Right cardiac atrium (tissue), 5 donors: ENCODE results near the gene SLC47A2. TPM values are rescaled to one million over a fixed set of nuclear protein-coding genes. Genes with fewer than 3 reads are reported as not detected.
A peak's percentile ranks its signal among the peaks of the same experiment; 100 is the strongest.

ENCODE experiments used
- ATAC-seq, 2 donors: fragments of 200-7000 bp; cut with Tn5 transposase; one replicate each; pipeline versions ENCODE4 v1.8.0 to v1.9.1; 2020; ENCODE audit warnings: moderate library complexity in 2 of 2, mild to moderate bottlenecking in 1 of 2
- DNase-seq, 3 donors: peaks; one replicate each; pipeline ENCODE4 v3.0.0-alpha.2; 2020
- H3K27ac ChIP-seq: one replicate; pipeline ENCODE4 v1.5.1; 2013; ENCODE audit warnings: mild to moderate bottlenecking, low read length, control low read depth, moderate library complexity
- H3K27me3 ChIP-seq: one replicate; pipeline ENCODE4 v1.6.1; 2013; ENCODE audit not compliant: control insufficient read depth, insufficient read depth
- H3K4me1 ChIP-seq: one replicate; pipeline ENCODE4 v1.6.1; 2013; ENCODE audit warnings: low read length; ENCODE audit not compliant: control insufficient read depth, insufficient read depth
- H3K4me3 ChIP-seq: one replicate; pipeline ENCODE4 v1.5.1; 2013; ENCODE audit warnings: low read length, control low read depth
- H3K9me3 ChIP-seq: one replicate; pipeline ENCODE4 v1.6.1; 2013; ENCODE audit warnings: low read length; ENCODE audit not compliant: control insufficient read depth
- WGBS: extraction: QIAGEN DNeasy Blood & Tissue Kit; methylation state at CpG from one replicate; pipeline ENCODE4 v1.1.7; 2013; 5-methylcytosine and 5-hydroxymethylcytosine counted together
- intact Hi-C, 4 donors: fragments of 100-400 bp; cut with DNase I; formaldehyde crosslinking; loops; one replicate each; pipeline versions ENCODE4 v1.11.0 to v1.14.0; 2022 to 2023
- polyA plus RNA-seq: library from polyadenylated mRNA; stranded (reverse); fragments of 200-250 nt; gene quantifications from one replicate; pipeline ENCODE4 v1.2.3, GENCODE V29; 2013
- total RNA-seq, 4 donors: library from RNA; stranded (reverse); fragmentation: NEBNext Ultra II Directional; extraction: Animal tissue kit (Norgen Biotek cat#: 25700); gene quantifications; one replicate each; pipeline ENCODE4 v1.2.1, GENCODE V29; 2021
- donor health status: healthy with polysubstance abuse.
- donor health status: DM: no; HTN: yes; CAD: no.
- donor health status: DM: no; HTN: no; CAD: no.
- donor health status: DM: no; HTN: yes; CAD: no; lungs with severe emphysema.
- donor health status: DM: yes; HTN: yes; CAD: no.

Gene SLC47A2
- total and polyA plus RNA-seq, 5 donors: not detected

DNA sequence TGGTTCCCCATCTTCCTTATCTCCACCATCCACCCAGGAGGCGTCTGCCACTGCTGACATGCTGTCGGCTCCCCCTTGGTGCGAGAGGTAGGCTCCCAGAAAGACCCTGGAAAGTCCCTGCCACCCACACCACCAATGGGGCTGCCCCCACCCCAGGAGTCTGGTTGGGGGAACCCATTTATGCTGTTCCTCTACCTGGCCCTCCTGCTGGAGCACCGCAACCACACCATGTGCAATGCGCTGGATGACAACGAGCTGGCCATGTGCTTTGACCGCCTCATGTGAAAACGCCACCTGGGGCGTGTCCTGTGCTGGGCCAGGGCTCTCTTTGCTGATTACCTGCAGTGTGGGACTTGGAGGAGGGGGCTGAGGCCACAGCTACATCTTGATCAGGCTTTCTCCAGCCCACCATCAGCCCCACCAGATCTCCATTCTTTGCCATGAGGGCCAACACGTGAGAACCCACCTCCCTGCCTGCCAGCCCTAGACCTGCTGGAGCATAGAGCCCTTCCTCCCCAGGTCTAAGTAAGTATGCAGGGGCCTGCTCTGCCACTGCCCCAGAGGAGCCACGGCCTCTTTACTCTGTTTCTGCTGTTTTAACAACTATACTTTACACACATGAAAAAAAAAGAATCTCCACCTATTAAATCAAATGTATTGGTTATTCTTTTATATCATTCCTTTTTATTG lies 39.6 kb upstream of the SLC47A2 start:
- H3K9me3 ChIP-seq: no peaks in the 10 kb centered on the region
- H3K27me3 ChIP-seq: no peaks in the 10 kb centered on the region
- no peak overlapping the region for H3K4me3 ChIP-seq
- ATAC-seq (no peak), DNase-seq (no peak)
- H3K4me1 ChIP-seq: no peaks in the 10 kb centered on the region
- WGBS: 92% methylated on average over 11 of the region's 11 CpGs
- intact Hi-C loops: no loop called here
- no peak overlapping the region for H3K27ac ChIP-seq

DNA sequence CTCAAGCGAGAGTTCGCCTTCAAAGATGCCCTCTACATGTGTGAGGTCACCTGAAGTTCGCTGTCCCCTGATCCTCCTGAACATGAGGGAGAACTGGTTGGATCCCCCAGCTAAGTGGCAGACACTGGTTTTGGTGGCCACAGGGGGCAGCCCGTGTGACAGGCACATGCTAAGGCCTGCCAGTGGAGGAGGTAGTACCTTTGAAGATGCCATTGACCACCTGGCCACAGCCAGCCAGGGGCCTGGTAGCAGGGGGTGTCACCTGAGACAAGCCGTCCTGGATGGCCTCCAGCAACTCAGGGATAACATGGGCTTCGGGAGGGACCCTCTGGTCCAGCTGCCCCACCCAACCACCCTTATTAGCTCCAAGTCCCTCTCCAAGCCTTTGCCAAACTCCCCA lies 39.0 kb upstream of the SLC47A2 start:
- H3K4me1 ChIP-seq: no peaks in the 10 kb centered on the region
- 81% methylated on average over 6 of the region's 6 CpGs for WGBS
- ATAC-seq (no peak), DNase-seq (no peak)
- no peaks in the 10 kb centered on the region for H3K9me3 ChIP-seq
- H3K4me3 ChIP-seq: no peak overlapping the region
- H3K27ac ChIP-seq: no peak overlapping the region
- intact Hi-C loops: no loop called here
- no peaks in the 10 kb centered on the region for H3K27me3 ChIP-seq

DNA sequence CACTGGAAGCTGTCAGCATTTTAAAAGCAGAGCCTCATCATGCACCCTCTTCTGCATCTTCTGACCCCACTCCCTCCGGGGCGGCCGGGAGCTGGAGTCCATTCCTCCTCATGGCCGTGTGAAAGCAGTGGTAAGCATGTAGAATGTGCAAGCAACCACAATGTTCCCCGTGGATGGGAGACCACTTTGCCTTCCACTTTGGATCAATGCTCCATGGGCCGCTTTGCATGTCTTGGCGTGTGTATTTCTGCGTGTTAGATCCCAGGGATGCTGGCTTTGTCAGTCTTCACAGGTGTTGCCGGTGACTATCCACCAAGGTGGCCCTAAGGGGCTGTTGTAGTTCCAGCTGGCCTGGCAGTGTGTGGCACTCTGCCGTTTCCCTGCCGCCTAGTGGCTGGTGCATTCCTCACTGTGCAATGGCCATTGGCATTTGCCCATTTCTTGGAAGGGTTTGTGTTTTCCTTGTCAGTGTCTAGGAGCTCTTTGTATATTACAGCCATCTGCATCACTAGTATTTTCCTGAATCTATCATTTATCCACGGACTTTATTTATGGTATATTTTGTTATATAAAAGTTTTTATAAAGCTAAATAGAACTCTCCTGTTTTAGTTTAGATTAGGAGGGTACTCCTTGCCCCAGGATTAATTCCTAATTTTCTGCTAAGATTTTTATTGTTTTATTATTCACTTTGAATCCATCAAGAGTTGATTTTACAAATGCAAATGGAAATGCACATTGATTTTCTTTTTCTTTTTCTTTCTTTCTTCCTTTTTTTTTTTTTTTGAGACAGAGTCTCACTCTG lies 37.5 kb upstream of the SLC47A2 start:
- DNase-seq: peak in 1 of 3 donors; percentile 60
- intact Hi-C loops: no loop called here
- Histone ChIP-seq H3K9me3 (no peaks in the 10 kb centered on the region), H3K4me1 (no peaks in the 10 kb centered on the region), H3K4me3 (no peak overlapping the region), H3K27ac (no peak overlapping the region), H3K27me3 (no peaks in the 10 kb centered on the region)
- no peak for ATAC-seq
- 82% methylated on average over 12 of the region's 12 CpGs for WGBS

DNA sequence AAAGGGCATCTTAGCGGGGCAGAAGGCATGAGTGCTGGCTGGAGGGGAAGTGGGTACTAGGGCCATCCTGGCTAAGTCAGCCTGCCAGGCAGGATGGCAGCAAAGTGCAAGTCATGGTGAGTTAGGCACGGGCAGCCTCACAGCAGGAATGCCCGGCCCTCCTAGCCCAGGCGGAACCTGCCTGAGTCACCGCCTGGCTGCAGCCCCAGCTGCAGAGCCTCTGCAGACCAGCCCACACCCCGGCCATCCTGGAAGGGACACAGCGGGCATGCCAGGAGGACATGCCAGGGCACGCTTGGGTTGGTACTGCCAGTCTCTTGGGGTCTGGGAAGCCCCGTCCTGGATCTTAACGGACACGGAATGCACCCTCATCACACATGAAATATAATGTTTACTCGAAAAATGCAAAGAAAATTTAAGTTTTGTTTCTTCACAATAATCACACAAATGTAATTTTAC lies 36.7 kb upstream of the SLC47A2 start:
- Histone ChIP-seq H3K4me3 (no peak overlapping the region), H3K4me1 (no peaks in the 10 kb centered on the region), H3K27me3 (no peaks in the 10 kb centered on the region), H3K9me3 (no peaks in the 10 kb centered on the region), H3K27ac (peak overlapping the region; percentile 25)
- ATAC-seq (peak; percentile 69 to 78), DNase-seq (peak in 2 of 3 donors; percentile 61 to 63)
- intact Hi-C loops: no loop called here
- WGBS: 68% methylated on average over 12 of the region's 12 CpGs

DNA sequence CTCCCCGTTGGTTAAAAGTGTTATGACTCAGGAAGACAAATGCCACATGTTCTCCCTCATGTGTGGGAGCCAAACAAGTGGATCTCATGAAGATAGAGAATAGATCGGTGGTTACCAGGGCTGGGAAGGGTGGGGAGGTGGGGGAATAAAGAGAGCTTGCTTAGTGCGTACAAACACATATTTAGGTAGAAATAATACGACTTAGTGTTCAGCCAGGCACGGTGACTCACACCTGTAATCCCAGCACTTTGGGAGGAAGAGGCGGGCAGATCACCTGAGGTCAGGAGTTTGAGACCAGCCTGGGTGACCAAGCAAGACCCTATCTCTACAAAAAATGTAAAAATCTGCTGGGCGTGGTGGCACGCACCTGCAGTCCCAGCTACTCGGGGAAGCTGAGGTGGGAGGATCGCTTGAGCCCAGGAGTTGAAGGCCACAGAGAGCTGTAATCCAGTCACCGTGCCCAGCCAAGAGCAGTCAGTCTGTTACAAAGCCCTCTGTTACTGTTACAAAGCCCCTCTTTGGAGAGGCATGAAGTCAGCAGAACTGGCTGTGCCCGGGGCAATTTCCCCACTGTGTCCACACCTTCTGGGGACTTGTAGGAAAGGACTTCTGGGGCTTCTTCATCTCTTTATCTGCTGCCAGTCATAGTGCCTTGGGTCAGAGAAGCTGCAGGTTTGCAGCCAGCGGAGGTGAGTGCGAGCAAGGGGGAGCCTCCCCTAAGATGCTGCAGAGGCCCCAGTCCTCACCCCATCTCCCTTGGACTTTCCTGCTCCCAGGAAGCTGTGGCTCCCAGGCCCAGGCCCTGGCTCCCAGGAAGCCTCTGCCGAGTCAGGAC lies 36.0 kb upstream of the SLC47A2 start:
- ATAC-seq (no peak), DNase-seq (peak in 1 of 3 donors; percentile 10)
- WGBS: 87% methylated on average over 15 of the region's 15 CpGs
- no peaks in the 10 kb centered on the region for H3K9me3 ChIP-seq
- peak overlapping the region; percentile 25 for H3K27ac ChIP-seq
- intact Hi-C loops: no loop called here
- no peak overlapping the region for H3K4me3 ChIP-seq
- H3K4me1 ChIP-seq: no peaks in the 10 kb centered on the region
- no peaks in the 10 kb centered on the region for H3K27me3 ChIP-seq

DNA sequence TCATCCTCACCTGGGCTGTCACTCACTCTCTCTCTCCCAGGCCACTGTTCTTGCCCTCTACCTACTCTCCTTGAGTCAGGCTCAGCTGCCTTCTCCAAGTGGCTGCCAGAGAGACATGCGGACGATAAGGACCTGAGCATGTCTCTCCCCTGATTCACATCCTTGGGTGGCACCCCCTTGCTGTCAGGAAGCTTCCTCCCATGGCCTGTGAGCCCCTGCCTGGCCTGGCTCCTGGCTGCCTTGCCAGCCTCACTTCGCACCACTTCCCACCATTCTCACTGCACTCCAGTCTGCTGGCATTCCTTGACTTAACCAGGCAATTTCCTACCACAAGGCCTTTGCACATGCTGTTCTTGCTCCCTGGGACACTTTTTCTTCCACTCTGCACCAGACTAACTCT lies 34.5 kb upstream of the SLC47A2 start:
- 88% methylated on average over 3 of the region's 3 CpGs for WGBS
- H3K27ac ChIP-seq: no peak overlapping the region
- intact Hi-C loops: no loop called here
- H3K9me3 ChIP-seq: no peaks in the 10 kb centered on the region
- DNase-seq: peak in 1 of 3 donors; percentile 35
- ATAC-seq: no peak
- H3K4me1 ChIP-seq: no peaks in the 10 kb centered on the region
- no peaks in the 10 kb centered on the region for H3K27me3 ChIP-seq
- H3K4me3 ChIP-seq: no peak overlapping the region

DNA sequence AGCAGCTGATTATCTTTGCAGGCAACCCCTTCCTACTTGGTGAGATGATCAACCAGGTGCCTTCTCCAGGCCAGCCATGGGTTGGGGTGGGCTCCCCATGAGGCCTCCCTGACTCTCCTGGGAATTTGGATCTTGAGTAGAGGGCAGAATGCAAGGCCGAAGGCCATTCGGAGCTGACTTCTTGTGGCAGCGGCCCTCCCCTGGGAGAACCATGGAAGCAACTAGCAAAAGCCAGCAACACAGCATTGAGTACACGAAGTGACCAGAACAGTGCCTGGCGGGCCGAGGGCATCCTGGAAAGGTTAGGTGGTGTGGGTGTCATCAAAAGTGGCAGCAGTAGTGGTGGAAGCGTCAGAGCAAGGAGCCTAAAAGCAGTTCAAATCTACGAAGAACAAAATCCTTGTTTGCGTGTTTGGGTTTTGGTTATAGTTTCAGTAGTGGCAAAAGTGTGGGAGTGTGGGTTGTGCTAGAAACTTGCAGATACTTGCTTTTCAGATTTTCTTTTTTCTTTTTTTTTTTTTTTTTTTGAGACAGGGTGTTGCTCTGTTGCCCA lies 33.7 kb upstream of the SLC47A2 start:
- no peak for ATAC-seq
- Histone ChIP-seq H3K27me3 (no peaks in the 10 kb centered on the region), H3K27ac (no peak overlapping the region), H3K4me1 (no peaks in the 10 kb centered on the region), H3K4me3 (no peak overlapping the region), H3K9me3 (no peaks in the 10 kb centered on the region)
- DNase-seq: peak in 1 of 3 donors; percentile 28
- intact Hi-C loops: no loop called here
- WGBS: 90% methylated on average over 9 of the region's 9 CpGs

DNA sequence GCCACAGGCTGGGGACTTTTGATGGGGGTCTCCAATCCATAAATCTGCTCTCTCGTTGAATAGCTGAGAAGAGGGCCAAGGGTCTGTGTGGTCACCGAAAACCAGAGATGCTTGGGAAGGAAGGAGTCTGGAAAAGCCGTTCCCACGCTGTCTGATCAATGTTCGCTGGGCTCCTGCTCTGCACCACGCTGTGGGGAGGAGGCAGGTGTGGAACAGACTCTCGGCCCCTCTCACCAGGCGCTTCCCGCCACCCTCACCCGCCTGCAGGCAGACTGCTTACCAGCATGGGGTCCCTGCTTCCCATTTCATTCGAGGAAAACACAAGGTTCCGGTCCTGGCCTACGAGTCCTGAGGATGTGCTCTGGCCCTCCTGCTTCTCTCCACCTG lies 32.4 kb upstream of the SLC47A2 start:
- Histone ChIP-seq H3K9me3 (no peaks in the 10 kb centered on the region), H3K27ac (no peak overlapping the region), H3K4me3 (no peak overlapping the region), H3K4me1 (no peaks in the 10 kb centered on the region), H3K27me3 (no peaks in the 10 kb centered on the region)
- WGBS: 80% methylated on average over 13 of the region's 13 CpGs
- peak in 1 of 3 donors; percentile 16 for DNase-seq
- intact Hi-C loops: loop anchor here in 1 of 4 donors (10.0 kb wide), 1 partner anchor 74 kb away; no protein-coding TSS in a partner anchor
- no peak for ATAC-seq

DNA sequence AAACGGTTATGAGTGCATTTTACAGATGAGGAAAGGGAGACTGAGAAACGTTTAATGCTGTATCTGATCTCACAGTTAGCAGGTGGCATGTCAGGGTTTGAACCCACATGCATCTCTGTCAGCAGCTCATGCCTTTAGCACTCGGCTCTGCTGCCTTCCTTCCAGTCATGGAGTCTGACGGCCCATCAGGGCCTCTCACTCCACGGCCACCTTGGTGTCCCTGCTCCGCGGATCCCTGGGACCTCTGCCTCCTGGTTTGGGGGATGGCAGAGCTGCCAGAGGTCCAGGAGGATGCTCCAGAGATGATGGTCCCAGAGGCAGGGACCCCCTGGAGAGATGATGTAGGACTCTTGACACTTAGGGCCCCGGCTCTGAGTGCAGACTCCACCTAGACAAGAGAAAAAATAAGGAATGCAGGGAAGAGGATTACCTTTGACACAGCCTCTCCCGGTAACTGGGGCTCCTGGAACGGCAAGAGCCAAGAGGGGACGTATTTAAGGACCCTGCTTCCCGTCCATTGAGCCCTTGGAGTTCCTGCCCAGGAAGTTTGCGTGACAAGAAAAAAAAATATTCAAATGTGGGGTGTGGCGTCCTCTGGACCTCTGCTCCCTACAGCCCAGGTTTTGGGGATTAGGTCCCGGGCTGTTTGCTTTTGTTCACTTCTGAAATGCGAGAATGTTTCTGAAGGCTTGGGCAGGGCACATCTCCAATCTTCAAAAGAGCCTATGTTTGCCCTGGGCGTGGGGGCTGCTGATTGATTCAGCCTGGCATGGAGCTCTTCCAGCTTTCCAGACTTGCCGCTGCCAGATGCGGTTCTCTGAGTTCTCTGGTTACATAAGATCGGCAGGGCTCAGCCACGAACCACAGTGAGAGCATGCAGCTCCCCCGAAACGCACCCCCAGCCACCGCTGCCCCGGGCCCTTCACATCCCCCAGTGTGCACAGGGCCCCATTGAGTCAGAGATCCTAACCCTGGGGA lies 31.7 kb upstream of the SLC47A2 start, which contains the start of gene ALDH3A1:
Gene ALDH3A1, minus strand, starts transcription at position 470 of the 978 bp plus-strand sequence. CDS start 3,169 bp downstream, outside the sequence.
- Histone ChIP-seq H3K27me3 (no peaks in the 10 kb centered on the region), H3K4me1 (no peaks in the 10 kb centered on the region), H3K27ac (no peak within 1 kb of the TSS), H3K4me3 (no peak within 1 kb of the TSS), H3K9me3 (no peaks in the 10 kb centered on the region)
- WGBS: 58% methylated on average over 25 of the region's 25 CpGs
- DNase-seq: peak in 1 of 3 donors; percentile 41
- intact Hi-C loops: loop anchor here in 1 of 4 donors (10.0 kb wide), 1 partner anchor 73 kb away; no protein-coding TSS in a partner anchor
- ATAC-seq: no peak
